ENCODE data around the gene PPIL3.

Gene PPIL3

GRCh38 chr2:200845194-200845593 lies 43.7 kb downstream of the PPIL3 start:
- no peak for DNase-seq (ENCODE audit: low spot score)
- no peak for TF ChIP-seq CTCF (IDR thresholded peaks at IDR 0.05; ENCODE audit: extremely low read depth, missing control alignments)

- no peak for TF ChIP-seq CTCF (IDR thresholded peaks at IDR 0.05; ENCODE audit: extremely low read depth, missing control alignments)
- no peak for DNase-seq (ENCODE audit: low spot score)
Observed at GRCh38 chr2:200843993-200844948, 44.6 kb downstream of the PPIL3 start.

- no peak for TF ChIP-seq CTCF (IDR thresholded peaks at IDR 0.05; ENCODE audit: extremely low read depth, missing control alignments)
- DNase-seq (ENCODE audit: low spot score): no peak
Observed at GRCh38 chr2:200839513-200839912, 49.4 kb downstream of the PPIL3 start.

- no peak for TF ChIP-seq CTCF (IDR thresholded peaks at IDR 0.05; ENCODE audit: extremely low read depth, missing control alignments)
- DNase-seq (ENCODE audit: low spot score): no peak
Observed at GRCh38 chr2:200834701-200835100, 54.2 kb downstream of the PPIL3 start.

- TF ChIP-seq CTCF (IDR thresholded peaks at IDR 0.05; ENCODE audit: extremely low read depth, missing control alignments): no peak
- no peak for DNase-seq (ENCODE audit: low spot score)
Observed at GRCh38 chr2:200829258-200829655, 59.6 kb downstream of the PPIL3 start.

GRCh38 chr2:200828572-200829257 lies 60.2 kb downstream of the PPIL3 start:
- no peak for DNase-seq (ENCODE audit: low spot score)
- no peak for TF ChIP-seq CTCF (IDR thresholded peaks at IDR 0.05; ENCODE audit: extremely low read depth, missing control alignments)

- DNase-seq (ENCODE audit: low spot score): no peak
- no peak for TF ChIP-seq CTCF (IDR thresholded peaks at IDR 0.05; ENCODE audit: extremely low read depth, missing control alignments)
Observed at GRCh38 chr2:200828104-200828503, 60.8 kb downstream of the PPIL3 start.

Data from GM20000 (cell line).